ENCODE measurements around the gene MRPL12.

The MRPL12 gene

GRCh38 chr17:81693509-81694210 is 9.5 kb upstream of the MRPL12 start:
- DNase-seq (ENCODE audit: low read depth): no peak
- H3K4me3 ChIP-seq (ENCODE audit: low read length): no peak overlapping the region
- TF ChIP-seq CTCF (conservative IDR thresholded peaks at IDR 0.05; ENCODE audit: low read depth, low read length): no peak

GRCh38 chr17:81694810-81695209 is 8.4 kb upstream of the MRPL12 start:
- H3K4me3 ChIP-seq (ENCODE audit: low read length): no peak overlapping the region
- no peak for TF ChIP-seq CTCF (conservative IDR thresholded peaks at IDR 0.05; ENCODE audit: low read depth, low read length)

GRCh38 chr17:81695211-81695610 is 8.0 kb upstream of the MRPL12 start:
- no peak for DNase-seq (ENCODE audit: low read depth)
- H3K4me3 ChIP-seq (ENCODE audit: low read length): no peak overlapping the region
- TF ChIP-seq CTCF (conservative IDR thresholded peaks at IDR 0.05; ENCODE audit: low read depth, low read length): no peak

More at GRCh38 chr17:81694810-81695209, 8.4 kb upstream of the MRPL12 start:
- DNase-seq (ENCODE audit: low read depth): no peak

GRCh38 chr17:81695801-81696200 is 7.4 kb upstream of the MRPL12 start:
- no peak overlapping the region for H3K4me3 ChIP-seq (ENCODE audit: low read length)
- no peak for TF ChIP-seq CTCF (conservative IDR thresholded peaks at IDR 0.05; ENCODE audit: low read depth, low read length)
- DNase-seq (ENCODE audit: low read depth): no peak

- DNase-seq (ENCODE audit: low read depth): no peak
- TF ChIP-seq CTCF (conservative IDR thresholded peaks at IDR 0.05; ENCODE audit: low read depth, low read length): no peak
- no peak overlapping the region for H3K4me3 ChIP-seq (ENCODE audit: low read length)
These were observed 6.8 kb upstream of the MRPL12 start for GRCh38 chr17:81696218-81696941.

GRCh38 chr17:81697261-81698044 is 5.7 kb upstream of the MRPL12 start:
- TF ChIP-seq CTCF (conservative IDR thresholded peaks at IDR 0.05; ENCODE audit: low read depth, low read length): no peak
- H3K4me3 ChIP-seq (ENCODE audit: low read length): no peak overlapping the region

More at GRCh38 chr17:81697261-81698044, 5.7 kb upstream of the MRPL12 start:
- no peak for DNase-seq (ENCODE audit: low read depth)
